NCI-H2029 (cell line): Measurements from ENCODE around the gene ZC3H4.
"Not testable (repeated sequence)": the region's sequence is repeated elsewhere in the genome, so short reads cannot be mapped to it uniquely, and the experiment has no call there.

Experiments used
- DNase-seq: peaks from one replicate; lab custom pipeline; 2025; lab: John Stamatoyannopoulos, UW

The ZC3H4 gene

GRCh38 chr19:47107953-47108746 lies 5.4 kb downstream of the ZC3H4 start:
- no peak for DNase-seq

DNA sequence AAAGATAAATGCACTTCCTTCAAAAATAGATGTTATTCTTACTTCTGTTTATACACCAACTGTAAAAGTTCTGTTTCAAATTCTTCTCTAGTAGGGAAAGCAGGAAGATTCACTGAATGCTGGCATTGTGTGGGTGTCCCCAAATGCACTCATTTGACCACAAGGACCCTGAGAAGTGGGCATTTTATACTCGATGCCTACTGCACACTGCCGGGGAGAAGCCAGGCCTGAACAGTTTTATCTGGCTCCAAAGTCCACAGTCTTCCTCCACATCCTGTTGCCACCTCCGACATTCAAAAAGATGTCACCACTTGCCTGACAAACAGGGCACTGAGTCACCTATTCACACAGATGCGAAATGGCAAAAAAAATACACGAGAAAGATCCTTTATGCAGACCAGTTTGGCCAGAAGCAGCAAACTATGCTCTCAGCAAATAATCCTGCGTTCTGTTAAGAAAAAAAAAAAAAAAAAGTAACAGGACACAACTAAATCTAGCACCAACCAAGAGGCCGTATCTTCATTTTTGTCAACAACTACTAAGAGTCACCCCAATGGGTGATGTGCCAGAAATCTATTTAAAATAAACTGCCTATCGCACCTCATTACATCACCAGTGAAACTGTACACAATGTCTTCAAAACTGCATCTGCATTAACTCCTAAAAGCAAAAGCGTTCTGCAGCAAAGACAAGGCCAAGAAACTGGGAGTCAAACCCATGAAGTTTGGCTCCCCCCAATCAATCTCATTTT lies 6.2 kb downstream of the ZC3H4 start:
- no peak for DNase-seq

GRCh38 chr19:47106821-47107201 lies 6.8 kb downstream of the ZC3H4 start:
- DNase-seq = no peak

DNA sequence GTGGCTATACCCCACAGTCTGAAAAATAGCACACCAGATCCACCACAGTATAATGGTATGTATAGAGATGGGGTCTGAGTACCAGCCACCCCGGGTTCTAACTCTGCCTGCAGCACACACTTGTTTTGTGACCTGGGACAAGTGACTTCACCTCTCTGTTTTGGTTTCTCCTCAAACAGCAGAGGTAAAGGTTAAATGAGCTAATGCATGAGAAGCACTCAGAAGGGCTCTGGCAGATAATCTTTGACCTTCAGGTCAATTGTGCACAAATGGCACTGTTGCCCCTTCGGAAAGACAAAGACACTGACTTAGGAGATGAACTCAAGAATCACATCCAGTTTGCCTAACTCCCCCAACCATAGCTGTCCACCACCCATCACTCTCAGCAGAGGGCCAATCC lies 7.7 kb downstream of the ZC3H4 start:
- DNase-seq = no peak

DNA sequence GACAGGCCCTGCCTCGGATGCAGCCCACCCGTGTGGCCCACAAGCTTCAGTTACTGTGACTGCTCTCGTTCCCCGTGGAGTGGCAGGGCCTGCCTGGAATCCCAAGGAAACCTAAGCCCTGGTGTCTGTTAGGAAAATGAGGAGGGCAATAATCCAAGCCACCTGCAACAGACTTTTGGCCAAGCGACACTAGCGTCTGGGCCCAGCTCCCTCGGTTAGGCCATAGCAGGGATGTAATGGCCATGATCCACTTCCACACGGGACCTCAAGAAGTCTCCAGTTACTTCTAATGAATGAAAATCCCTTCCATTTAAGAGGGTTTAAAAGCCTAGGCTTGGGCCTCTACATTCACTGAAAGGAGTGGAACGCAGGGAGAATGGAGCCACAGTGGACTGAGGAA lies 8.9 kb downstream of the ZC3H4 start:
- DNase-seq = no peak

DNA sequence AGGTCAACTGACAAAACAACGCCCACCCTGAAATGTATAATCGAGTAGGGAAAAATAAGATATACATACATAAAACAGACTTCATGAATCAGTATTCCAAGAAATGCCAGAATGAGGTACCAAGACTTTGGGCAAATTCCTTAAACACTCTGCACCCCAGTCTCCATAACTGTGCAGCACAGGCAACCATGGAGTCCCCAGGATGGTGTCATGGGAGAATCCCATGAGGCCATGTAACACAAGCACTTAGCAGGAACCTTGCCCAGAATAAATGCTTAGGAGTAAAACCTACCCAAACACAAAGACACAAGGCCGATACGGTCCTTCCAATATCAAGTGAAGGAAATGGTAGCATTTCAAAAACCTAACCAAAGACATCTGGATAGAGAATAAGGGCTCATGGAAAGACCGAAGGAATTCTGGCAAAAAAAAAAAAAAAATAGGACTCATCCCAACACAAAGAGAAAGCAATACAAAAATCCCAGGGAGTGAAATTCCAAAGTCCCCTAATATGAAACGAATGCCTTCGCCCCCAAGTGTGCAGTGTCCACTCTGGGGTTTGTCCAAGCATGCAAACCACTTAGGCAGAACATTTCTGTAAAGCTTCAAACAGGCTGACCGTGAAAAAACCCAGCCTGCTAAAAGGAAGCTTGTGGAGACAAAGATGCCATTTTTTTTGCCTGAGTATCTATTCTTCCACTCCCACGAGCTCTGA lies 11.1 kb downstream of the ZC3H4 start:
- DNase-seq = no peak

GRCh38 chr19:47101116-47101515 lies 12.5 kb downstream of the ZC3H4 start:
- DNase-seq = not testable (repeated sequence)

GRCh38 chr19:47100290-47100689 lies 13.3 kb downstream of the ZC3H4 start:
- DNase-seq = peak; percentile 49

GRCh38 chr19:47099576-47100050 lies 14.0 kb downstream of the ZC3H4 start:
- no peak for DNase-seq

GRCh38 chr19:47098608-47099007 lies 15.0 kb downstream of the ZC3H4 start:
- DNase-seq = no peak

DNA sequence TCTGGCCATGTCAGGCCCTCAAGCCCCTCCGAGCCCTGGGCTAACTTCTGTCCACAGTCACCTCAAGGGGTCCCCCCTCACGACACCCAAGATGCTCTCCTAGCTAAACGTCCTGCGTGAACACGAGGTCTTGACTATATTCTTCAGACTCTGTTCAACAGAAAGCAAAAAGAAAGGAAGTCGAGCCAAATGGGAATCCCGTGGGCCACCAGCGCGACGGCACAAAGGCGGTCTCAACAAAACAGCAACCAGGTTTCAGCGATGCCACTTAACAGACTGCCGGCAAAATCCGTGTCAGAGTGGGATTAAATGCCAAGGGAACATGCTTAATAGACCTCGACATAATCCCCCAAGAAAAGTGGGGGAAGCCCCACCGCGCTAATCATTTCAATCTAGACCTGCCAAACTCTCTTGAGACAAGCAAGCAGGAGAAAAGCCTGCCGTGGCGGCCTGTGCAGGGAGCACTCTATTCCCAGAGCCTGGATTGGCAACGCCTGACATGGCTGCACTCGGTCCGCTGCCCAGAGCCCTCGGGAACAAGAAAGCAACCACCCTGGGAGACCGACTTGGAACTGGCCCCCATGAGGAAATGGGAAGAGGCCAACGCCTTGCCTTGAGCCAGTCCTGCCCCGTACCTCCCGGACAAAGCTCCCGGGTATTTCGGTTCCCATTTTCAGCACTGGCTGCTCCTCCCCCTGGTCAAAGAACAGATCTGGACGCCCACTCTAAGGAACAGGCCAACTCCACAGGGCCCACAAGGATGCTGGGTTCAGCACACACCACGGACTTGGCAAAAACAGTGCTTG lies 16.0 kb downstream of the ZC3H4 start:
- no peak for DNase-seq

- no peak for DNase-seq
Measured at GRCh38 chr19:47096721-47097120, 16.9 kb downstream of the ZC3H4 start.

- no peak for DNase-seq
Measured at GRCh38 chr19:47096100-47096704, 17.4 kb downstream of the ZC3H4 start.

DNA sequence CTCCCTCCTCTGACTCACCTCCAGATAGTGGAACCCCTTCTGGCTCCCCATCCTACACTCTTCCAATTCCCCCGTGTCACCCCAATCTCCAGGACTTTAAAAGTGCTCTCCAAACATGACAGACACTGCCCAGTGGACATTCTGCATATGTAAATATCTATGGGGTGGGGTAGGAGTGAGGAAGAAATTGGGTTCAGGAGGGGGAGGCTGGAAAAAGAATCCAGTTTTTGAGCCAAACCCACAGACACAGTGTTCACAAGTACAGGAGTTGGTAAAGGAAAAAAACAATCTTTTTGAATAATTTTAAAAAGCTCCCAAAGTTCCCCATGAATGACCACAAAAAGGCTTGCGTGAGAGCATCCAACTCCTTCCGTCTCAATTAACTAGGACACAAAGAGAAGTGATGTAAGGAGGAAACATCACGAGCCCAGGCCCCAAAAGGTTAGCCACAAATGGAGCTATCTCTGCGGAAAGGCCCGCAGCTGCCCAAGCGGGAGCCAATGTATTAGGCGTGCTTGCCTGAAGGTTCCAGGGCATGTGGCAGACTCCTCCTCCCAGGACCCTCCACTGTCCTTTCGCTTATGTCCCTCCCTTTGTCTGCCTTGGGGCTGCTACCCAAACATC lies 18.0 kb downstream of the ZC3H4 start:
- no peak for DNase-seq

DNA sequence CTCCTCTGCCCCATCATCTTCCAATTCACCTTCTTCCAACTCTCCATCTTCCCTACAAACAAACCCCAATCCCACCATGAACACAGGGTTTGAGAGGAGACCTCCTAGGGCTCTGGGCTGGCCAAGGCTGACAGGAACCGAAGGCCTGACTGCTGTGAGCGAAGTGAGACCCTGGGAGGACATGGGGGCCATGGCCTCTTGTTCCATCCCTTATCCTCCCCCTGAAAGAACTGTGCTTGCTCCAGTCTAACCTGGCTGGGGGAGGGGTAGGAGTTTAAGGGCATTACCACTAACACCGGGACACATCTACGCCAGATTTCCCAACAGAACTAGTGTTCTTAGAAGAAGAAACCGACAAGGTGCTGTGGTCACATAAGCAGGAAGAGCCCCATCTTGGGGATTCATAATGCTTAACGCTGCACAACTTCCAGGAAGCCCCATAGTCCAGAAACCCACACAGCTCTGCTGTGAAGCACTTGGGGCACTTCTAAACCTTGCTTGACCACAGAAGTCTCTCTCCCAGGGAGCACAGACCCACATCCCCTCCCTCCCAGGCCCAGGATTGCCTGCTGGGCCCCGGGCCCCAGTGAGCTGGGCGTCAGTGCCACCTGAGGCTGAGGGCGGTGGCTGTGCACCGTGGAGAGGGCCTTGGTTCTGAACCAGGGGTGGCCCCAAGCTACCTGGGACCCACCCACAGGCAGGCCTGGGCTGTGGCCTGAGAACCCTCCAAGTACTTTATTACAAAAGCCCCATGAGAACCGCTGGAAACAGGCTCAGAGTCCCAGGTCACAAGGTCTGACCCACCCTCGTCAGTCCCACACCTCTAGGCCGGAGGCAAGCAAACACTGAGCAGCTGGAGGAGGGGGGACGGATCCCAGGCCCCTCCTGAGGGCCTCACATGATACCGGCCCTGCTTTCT lies 18.8 kb downstream of the ZC3H4 start:
- DNase-seq = no peak

DNA sequence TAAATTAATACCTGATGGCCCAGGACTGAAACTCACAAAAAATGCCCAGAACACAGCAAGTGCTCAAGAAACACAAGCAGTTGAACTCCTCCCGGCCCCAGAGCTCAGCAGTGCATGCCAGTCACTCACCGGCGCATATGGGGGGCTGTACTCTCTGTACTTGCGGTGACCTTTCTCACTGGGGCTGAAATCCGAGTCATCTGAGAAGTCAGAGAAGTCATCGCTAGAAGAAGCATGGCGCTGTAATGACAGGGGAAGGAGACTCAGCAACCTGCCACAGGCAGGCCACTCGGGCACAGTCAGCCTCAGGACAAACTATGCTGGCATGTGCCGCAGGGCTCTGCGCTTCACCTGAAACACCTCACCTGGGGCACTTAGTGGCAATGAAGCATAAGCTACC lies 19.7 kb downstream of the ZC3H4 start:
- DNase-seq = no peak

GRCh38 chr19:47093254-47093653 lies 20.3 kb downstream of the ZC3H4 start:
- peak; percentile 7 for DNase-seq

DNA sequence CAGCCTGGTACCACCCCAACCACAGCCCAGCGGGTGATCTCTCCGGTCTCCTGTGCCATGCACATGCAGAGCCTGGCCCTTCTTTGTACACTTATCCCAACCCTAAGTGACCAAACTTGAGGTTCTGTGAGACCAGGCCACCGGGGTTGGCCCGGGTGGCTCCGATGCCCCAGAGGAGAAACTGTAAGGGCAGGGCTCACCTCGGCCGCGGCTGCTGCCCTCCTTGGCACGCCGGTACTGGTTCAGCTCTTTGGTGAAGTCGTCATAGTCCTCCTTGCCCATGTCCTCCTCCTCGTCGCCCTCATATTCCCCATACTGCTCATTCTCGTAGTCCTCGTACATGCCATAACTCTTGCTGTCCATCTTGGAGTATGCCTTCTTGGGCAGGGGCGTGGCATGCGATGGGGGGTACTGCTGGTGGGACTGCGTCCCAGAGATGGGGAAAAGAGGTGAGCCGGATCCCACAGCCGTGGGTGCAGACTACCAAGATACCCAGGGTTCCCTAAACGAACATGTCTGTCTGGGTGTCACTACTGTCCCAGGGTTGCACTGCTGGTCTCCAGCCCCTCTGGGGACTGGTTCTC lies 23.7 kb downstream of the ZC3H4 start:
- DNase-seq = no peak

DNA sequence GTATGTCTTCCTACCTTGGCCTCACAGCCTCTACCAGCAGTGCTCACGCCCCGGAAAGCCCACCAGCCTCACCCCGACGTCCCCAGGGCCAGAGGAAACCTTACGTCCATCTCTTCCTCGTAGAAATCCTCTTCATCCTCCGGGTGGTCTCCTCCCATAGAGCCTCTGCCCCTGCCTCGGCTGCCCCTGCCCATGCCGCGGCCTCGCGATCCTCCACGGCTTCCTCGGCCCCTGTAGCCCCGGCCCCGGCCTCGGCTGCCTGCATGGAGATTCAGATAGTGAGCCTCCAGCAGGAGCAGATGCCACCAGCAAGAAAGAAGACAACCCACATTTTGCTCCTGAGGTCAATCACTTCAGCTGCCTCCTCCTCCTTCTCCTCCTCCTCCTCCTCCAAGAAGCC lies 27.3 kb downstream of the ZC3H4 start:
- no peak for DNase-seq
